Stimulated activated CD8-positive, alpha-beta memory T cell treated with anti-CD3 and anti-CD28 coated beads, Interleukin-12 subunit alpha, Interleukin-12 subunit beta, amount 100 ng/mL, for 24 hours (primary cell): ENCODE measurements around the gene MMP17.

Source experiments
- DNase-seq: peaks from one replicate; pipeline ENCODE4 v3.0.0-alpha.2; 2020; ENCODE audit errors: extremely low read depth

The MMP17 gene

DNA sequence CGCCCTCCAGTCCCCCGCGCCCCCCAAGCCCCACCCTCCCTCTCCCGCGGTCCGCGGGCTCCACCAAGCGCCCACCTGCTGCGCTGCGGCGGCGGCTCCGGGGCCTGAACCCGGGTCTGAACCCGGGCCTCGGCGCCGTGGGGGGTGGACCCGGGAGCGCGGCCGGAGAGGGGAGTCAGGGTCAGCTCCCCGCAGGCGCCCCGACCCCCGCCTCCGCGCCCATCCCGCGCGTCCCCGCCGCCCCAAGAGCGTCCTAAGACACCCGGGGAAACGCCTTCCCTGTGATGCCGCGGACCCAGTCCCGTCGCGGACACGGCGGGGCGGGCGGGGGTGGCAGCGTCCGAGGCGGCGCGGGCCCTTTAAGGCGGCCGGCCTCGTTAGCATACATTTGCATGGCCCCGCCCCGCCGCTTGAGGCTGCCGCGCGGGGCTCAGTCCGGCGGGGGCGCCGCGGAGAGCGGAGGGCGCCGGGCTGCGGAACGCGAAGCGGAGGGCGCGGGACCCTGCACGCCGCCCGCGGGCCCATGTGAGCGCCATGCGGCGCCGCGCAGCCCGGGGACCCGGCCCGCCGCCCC, at the start of gene MMP17:
Gene MMP17, plus strand, starts transcription at position 433 of the 574 bp plus-strand sequence. Its CDS starts 102 bp downstream, at position 535.
- no peak for DNase-seq

DNA sequence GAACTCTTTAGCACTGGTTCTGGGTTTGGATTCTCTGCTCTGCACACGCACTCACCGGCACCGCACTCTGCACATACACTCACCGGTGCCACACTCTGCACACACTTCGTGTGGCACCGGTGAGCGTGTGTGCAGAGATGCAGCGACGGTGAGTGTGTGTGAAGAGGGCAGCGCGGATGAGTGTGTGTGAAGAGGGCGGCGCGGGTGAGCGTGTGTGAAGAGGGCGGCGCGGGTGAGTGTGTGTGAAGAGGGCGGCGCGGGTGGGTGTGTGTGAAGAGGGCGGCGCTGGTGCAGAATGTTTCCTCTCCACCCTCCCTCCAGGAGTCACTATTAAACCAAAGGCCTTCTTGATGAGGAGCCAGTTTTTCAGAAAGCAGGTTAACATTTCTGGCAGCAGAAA, 49.2 kb upstream of the MMP17 start:
- DNase-seq: no peak

DNA sequence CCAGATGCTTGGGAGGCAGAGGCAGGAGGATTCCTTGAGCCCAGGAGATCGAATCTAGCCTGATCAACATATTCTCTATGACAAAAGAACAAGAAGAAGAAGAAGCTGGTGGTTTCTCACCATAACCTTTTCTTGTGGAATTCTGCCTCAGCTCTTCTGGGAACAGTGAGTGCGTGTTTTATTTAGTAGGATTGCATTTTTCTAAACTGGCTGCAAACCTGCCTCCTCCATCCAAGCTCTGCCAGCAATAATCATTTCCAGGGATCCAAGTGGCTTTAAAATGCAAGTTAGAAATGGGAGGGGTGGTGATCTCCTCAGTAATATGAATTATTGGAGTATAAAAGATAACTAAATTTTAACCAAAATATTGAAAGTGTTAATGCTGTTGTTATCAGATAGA, 46.1 kb upstream of the MMP17 start:
- DNase-seq: no peak

DNA sequence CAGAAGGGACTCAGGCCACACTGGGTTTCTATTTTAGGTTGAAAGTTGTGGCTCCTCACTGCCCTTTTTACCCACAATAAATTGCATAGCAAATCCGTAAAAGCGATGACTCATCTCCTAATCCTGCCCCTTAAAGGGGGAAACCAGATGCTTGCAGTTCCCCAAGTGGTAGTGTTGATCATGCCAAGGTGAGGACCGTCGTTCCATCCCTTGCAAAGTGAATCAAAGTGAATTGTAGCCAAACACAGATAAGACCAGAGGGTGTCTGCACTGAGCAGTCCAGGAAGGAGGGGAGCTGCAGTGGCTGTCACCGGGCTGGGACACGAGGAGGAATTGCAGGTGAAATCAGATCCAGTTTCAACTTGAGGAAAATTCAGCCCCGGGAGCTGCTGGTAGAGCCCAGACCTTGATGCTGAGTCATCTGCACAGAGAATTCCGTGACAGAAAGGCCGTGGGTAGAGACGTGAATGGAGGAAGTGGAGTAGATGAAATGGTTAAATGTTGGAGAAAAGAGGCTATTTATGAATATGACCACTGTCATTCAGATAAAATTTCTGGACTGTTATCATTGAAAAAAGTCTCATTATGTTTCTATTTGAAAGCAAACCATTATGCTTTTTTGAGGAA, 44.2 kb upstream of the MMP17 start:
- no peak for DNase-seq

DNA sequence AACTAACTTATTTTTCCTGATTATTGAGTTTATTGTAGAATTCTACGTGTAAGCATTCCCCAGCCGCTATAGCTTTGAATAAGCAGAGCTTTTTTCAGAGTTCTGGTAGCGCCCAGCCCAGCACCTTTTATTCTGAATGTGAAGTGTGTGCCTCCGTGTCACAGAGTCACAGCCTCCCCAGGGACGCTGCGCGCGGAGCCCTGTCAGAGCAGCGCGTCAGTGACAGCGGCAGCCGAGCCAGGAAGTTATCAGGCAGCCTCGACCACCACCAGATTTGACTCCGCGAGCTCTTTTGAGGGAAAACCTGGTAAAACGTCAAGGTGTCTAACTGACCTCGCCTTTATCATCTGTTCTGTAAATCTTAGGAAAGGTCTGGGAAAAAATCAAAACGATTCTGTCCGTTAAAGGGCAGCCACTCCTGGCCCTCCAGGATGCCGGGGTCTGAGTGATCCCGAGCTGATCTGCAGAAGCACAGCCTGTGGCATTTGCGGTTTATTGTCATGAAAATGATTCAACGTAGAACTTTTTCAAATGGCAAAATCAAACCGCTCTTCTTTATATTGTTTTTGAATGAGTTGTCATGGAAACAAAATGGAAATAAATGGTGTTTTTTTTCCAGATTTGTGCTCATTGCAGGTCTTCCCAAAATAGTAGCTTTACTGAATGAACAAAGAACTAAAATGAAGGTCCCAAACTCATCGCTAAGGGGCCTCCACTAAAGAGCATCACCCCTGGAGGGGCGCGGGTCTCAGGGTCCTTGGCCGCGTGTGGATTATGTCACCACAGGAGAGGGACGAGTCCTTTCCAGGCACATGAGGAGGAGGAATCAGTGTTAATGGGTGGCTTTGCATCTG, 43.1 kb upstream of the MMP17 start:
- no peak for DNase-seq

DNA sequence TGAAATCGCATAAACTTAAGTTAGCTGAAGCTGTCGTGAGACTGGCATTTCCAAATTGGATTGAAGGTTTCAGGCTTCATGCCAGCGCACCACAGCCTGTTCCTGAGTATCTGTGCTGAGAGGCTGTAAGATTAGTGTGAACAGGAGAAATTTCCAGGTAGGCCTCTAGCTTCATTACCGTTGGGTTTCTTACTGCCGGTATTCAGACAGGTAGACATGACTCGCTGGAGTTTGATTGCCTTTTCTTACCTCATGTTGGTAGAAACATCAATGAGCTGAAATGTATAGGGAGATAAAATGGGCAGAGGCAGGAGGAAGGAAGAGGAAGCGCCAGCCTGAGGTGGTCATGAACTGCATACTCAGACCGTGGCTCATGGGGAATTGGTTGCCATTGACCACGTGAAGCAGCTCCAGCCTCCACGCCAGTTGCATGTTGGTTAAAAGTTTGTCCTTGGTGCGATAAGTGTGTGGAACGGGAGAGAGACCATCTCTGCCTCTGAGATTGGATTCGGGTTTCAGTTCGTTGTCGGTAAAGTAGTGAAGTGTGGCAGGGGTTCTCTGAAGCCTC, 42.3 kb upstream of the MMP17 start:
- no peak for DNase-seq

DNA sequence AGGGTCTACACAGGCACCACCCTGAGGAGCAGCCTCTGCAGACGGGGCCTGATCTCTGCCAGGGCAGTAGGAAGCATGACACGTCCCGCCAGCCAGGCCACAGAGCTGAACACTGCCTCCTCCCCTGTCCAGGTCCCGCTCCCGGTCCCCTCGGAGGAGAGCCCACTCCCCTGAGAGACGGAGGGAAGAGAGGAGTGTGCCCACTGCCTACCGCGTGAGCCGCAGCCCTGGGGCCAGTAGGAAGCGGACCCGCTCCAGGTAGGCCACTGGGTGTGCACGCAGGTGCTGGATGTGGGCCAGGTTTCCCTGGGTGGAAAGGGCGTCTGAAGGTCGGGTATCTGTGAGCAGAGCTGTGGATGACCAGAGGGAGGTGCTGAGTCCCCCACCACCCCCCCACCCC, 41.9 kb upstream of the MMP17 start:
- DNase-seq: no peak

DNA sequence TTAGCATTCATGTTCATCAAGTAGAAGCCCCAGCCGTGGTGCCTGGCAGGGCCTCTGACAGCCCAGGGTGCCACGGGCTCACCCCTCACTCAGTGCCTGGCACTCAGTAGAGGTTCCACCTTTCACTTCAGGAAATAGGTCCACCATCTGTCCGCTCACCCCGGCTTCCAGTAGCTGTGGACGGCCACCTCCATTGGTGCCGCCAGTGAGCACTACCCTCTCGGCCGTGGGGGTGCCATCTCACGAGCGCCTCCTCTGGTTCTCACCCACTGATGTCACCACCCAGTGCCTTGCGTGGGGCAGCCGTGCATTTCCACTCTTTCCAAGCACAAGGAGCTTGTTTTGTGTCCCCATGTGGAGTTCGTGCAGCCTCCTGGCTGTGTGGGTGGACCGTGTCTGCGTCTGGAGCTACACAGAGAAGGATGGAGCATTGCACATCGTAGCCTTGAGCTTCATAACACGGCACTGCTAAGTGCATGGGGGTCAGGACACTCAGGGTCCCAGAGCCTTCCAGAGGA, 41.0 kb upstream of the MMP17 start:
- DNase-seq: no peak

DNA sequence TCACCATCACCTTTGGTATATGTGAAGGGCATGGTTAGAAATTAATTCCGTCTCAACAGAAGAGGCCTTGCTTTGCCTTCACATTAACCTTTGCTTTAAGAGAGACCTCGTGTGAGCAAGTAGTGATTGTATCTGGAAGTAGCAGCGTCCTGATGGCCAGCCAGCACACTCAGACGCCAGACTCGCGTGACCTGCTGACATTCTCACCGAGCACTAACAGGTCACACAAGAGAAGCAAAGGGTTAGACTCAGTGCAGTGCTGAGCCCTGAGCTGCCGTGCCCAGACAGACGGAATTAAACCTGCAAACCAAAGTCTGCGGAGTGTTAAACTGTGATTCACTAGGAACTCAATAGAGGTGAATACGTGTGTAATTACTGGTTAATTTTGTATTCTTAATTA, 40.1 kb upstream of the MMP17 start:
- DNase-seq: no peak

DNA sequence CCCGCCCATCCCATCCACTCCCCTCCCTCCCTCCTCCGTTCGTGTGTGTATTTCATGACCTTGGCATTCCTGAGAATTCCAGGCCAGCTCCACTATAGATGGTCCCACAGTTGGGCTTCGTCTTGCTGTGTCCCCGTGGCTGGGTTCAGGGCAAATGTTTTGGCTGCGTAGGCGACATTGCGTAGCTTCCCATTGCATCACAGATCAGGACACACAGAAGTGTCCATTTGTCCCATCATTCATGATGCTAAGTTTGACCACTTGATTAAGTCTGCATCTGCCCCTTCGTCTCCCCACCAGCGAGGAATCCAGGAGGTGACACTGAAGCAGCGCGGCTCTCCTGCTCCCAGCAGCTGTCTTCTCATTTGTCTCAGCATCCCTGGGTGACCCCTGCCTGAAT, 38.6 kb upstream of the MMP17 start:
- no peak for DNase-seq

DNA sequence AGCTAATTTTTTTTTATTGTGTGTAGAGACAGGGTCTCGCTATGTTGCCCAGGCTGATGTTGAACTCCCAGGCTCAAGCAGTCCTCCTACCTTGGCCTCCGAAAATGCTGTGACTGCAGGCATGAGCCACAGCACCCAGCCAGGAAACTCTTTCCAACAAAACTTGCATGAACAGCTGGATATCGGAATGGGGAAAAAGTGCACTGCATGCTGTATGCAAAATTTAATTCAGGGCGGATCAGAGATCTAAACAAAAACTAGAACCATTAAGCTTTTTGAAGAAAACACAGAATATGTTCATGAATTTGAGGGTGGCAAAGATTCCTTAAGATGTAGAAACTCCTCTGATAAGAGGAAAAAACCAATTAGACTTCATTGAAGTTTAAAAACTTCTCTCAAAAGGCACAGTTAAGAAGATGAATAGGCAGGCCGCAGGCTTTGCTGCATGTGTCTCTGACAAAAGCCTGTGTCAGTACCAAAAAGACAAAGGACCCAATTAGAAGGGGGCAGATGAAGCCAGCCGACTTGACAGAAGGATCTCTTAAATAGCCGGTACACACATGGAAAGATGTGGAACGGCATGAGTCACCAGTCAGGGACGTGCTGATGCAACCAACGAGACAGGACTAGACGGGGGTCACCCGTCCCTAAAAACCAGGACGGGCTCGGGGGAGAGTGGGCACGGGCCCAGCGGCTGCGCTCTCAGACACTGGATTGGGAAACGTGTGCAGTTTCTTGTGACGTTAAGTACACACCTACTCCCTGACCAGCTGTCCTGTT, 34.8 kb upstream of the MMP17 start:
- DNase-seq: no peak

DNA sequence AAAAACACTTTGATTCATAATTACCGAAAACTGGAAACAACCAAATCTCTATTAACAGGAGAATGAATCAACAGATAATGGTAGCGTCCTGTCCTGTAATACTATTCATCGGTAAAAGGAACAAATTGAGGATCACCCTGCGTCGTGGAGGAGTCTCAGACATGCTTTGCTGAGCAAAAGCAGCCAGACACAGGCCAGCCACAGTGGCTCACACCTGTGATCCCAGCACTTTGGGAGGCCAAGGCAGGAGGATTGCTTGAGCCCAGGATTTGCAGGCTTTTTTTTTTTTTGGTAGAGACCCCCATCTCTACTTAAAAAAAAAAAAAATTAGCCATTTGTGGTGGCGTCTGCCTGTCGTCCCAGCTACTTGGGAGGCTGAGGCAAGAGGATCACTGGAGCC, 34.1 kb upstream of the MMP17 start:
- no peak for DNase-seq

DNA sequence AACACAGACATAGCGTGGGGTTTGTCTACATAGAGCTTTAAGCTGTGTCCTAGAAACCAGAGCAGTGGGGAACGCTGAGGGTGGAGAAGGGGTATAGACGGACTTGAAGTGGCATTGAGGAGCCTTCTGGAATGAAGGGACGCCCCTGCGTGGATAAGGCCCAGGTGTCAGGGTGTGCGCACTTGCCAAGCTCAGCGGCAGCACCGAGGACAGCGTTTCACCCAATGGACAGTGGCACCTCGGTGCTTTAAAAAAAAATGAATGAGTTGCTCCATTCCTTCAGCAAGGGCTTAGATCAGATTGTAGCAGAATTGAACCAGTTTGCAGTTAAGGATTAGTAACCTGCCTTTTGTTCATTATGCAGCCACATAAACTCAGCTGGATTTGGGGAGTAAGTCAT, 33.6 kb upstream of the MMP17 start:
- no peak for DNase-seq

DNA sequence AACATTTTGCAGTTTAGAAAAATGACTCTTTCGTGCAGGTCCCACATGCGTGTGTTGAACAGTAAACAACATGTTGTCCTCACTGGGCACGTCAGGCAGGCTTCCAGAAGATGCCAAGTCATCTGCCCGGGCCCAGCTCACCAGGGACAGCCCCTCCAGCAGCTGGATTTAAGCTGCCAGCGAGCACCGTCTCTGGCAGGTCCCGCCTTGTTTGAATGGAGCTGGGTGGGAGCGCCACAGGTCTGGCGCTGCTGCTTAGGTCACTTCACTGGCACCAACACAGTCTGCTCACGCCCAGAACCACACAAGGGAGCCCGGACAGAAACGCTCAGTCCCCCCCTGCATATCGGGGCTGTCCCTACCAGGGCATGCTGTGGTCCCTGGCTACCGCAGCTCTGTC, 33.1 kb upstream of the MMP17 start:
- DNase-seq: no peak

DNA sequence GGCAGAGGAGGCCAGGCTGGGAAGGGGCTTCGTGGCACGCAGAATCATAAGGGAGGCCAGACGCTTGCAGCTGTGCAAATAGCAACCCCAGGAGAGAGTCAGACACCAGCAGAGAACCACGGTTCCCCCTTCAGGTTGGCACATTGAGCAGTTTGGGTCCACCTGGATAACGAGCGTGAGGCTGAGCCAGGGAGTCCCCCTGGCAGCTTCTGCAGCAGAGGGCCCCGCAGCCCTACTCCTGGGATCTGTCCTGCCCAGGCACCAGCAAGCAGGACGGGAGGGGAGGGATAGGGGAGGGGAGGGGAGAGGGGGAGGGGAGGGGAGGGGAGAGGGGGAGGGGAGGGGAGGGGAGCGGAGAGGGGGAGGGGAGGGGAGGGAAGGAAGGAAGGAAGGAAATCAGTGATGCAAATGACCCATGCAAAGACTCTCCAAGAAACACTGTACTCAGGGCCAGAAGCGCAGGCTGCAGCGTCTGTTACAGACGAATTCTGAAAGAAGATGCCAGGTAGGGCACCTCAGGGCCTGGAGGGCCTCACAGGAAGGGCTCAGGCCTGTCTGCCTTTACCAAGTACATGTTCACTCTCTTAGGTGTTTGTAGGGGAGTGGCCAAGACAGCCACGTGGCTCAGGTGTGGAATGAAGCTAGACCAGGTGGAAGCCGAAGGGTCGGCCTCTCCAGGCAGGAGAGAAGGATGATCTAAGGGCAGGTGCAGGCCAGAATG, 32.3 kb upstream of the MMP17 start:
- no peak for DNase-seq

DNA sequence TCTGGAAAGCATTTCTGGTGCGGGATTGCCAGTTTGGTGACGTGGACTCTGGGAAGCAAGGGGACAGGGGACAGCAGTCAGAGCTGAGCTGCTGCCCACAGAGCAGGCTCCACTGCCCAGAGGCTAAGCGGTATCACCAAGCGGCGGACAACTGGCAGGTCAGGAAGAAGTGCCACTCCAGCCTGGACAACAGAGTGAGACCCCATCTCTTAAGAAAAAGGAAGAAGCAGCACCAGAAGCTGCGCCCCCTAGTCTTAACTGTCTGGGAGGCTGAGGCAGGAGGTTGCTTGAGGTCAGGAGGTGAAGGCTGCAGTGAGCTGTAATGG, 31.8 kb upstream of the MMP17 start:
- DNase-seq: no peak

DNA sequence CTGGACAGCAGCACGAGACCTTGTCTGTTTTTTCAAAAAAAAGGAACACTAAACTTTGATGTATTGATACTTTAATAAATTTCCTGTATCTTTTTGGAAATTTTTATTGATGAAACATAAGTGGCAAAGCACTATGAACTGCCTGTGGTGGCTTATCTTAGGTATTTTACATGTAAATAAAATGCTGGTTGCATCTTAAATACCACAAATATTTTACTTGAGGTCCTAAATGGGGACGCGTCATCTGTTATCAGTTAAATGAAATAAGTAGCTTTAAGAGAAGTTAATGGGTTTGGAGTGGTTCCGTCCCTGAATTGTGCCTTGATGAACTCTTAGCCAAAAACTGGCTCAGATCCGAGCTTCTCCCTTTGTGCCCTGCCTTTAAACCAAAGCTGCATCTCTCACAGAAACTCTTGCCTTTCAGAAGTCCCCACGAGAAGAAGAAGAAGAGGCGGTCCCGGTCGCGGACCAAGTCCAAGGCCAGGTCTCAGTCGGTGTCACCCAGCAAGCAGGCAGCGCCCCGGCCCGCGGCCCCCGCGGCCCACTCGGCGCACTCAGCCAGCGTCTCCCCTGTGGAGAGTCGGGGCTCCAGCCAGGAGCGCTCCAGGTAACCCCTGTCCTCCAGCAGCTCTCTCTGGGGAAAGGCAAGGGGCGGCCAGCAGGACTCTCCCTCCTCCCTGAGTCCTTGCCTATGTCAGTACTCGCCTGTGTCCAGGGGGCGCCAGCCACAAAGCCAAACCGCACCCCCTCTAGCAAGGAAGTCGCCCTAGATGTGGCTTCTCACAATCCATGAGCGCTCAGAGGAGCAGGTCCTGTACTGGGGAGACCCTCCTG, 31.2 kb upstream of the MMP17 start:
- no peak for DNase-seq

DNA sequence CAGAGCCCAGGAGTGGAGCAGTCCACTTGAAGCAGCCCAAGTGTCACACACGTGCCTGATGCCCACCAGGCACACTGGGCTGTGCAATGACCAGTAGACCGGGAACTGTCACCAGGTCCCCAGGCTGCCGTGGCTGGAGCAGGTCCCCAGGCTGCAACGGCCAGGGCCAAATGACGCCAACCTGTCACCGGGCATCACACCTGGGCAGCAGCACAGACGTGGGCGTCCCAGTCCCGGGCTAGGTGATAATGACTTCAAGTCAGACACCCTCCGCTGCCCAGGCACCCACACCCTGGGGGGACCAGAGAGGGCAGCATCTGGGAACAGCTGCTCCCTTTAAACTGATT, 30.6 kb upstream of the MMP17 start:
- no peak for DNase-seq

DNA sequence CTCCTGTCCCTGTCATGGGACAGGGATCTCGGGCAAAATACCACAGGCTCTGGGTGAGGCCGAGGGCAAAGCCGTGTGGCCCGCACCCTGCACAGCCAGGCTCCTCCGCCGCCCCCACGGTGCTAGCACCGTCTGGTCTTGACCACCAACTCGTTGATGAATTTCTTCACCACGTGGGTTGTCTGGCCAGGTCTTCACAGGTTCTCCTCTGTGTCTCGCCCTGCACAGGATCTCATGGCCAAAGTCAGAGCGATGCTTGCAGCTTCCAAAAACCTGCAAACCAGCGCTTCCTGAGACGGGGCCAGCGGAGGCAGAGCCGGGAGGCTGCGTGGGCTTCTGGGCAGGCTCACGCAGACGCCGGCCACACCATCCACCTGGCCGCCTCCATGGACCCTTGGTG, 29.0 kb upstream of the MMP17 start:
- no peak for DNase-seq

DNA sequence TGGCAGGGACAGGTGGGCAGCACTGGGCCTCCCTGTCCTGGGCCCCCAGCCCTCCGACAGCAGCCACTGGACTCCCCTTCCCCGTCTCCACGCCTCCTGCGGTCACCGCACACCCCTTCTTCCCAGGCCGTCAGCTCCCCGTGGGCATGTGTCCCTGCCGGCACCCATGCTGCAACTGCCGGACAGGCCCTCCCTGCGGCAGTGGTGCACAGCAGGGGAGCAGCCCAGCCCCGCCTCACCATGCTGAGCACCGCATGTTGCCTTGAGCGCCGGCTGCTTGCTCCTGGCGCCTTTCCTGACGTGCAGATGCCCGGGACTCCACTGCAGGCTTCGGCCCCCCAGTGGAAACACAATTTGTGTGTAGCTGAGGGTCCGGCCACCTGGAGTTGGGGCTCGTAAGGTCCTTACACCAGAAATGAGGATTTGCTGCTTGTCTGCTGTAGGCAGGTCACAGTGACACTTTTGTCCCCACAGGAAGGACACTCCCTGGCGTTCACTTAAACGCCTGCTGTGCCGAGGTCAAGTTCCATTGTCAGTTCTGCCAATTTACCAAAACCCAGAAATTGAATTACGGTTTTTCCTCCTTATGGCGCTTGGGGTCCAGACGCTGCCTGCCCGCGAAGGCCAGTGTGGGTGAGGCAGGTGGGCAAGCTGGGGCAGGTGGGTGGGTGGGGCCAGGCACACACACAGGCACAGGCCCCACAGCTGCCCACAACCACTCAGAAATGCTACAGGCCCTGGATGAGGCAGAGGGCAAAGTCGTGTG, 28.2 kb upstream of the MMP17 start:
- no peak for DNase-seq
